ENCODE results near the gene EXD1. TPM values are rescaled to one million over a fixed set of nuclear protein-coding genes. Genes with fewer than 3 reads are reported as not detected.
"Not testable (repeated sequence)": the region's sequence is repeated elsewhere in the genome, so short reads cannot be mapped to it uniquely, and the experiment has no call there.

The EXD1 gene
- polyA plus RNA-seq, 1 donor from 2014 or later: not detected

GRCh38 chr15:41139619-41140018 is 90.9 kb downstream of the EXD1 start:
- Histone ChIP-seq H3K4me3 (ENCODE audit: low read length) (no peak overlapping the region), H3K27me3 (ENCODE audit: insufficient read depth, low read depth, low read length) (no peaks in the 10 kb centered on the region), H3F3A (ENCODE audit: insufficient read depth, low read length, poor library complexity, severe bottlenecking) (no peaks in the 10 kb centered on the region), H4K20me1 (ENCODE audit: insufficient read depth) (no peaks in the 10 kb centered on the region), H2AFZ (ENCODE audit: low read depth, low read length) (no peak overlapping the region), H3K9me2 (ENCODE audit: insufficient read depth, low read length) (no peaks in the 10 kb centered on the region), H3K79me2 (replicated peaks; ENCODE audit: insufficient read depth, low read length) (no peaks in the 10 kb centered on the region), H3K9ac (ENCODE audit: low read length) (no peak overlapping the region), H3K4me2 (ENCODE audit: low read length) (no peak overlapping the region), H3K36me3 (ENCODE audit: insufficient read depth, low read length) (no peaks in the 10 kb centered on the region), H3K27ac (ENCODE audit: low read length) (no peak overlapping the region), H3K9me3 (ENCODE audit: low read length) (no peaks in the 10 kb centered on the region)
- TF ChIP-seq REST (IDR thresholded peaks at IDR 0.05; ENCODE audit: borderline replicate concordance) (no peak), POLR2AphosphoS5 (IDR thresholded peaks at IDR 0.05) (no peak), CTCF (IDR thresholded peaks at IDR 0.05; ENCODE audit: poor library complexity, severe bottlenecking) (no peak), TAF1 (IDR thresholded peaks at IDR 0.05; ENCODE audit: low read depth) (no peak), MXI1 (conservative IDR thresholded peaks at IDR 0.05; ENCODE audit: poor library complexity, severe bottlenecking) (no peak), EP300 (conservative IDR thresholded peaks at IDR 0.05; ENCODE audit: poor library complexity, severe bottlenecking) (no peak), EZH2 (IDR thresholded peaks at IDR 0.05; ENCODE audit: borderline replicate concordance, insufficient read depth, low read length, poor library complexity, severe bottlenecking) (no peak), RAD21 (conservative IDR thresholded peaks at IDR 0.05) (no peak)

- not testable (repeated sequence) for H3K4me3 ChIP-seq (ENCODE audit: low read length); H3K4me2 ChIP-seq (ENCODE audit: low read length); H3K27ac ChIP-seq (ENCODE audit: low read length); H3K79me2 ChIP-seq (replicated peaks; ENCODE audit: insufficient read depth, low read length); H3F3A ChIP-seq (ENCODE audit: insufficient read depth, low read length, poor library complexity, severe bottlenecking); H3K36me3 ChIP-seq (ENCODE audit: insufficient read depth, low read length); H3K27me3 ChIP-seq (ENCODE audit: insufficient read depth, low read depth, low read length); H3K9me3 ChIP-seq (ENCODE audit: low read length); H3K9ac ChIP-seq (ENCODE audit: low read length); H3K9me2 ChIP-seq (ENCODE audit: insufficient read depth, low read length); H2AFZ ChIP-seq (ENCODE audit: low read depth, low read length); H4K20me1 ChIP-seq (ENCODE audit: insufficient read depth)
These were observed 91.4 kb downstream of the EXD1 start for GRCh38 chr15:41139112-41139511.

GRCh38 chr15:41135580-41135979 is 95.0 kb downstream of the EXD1 start:
- not testable (repeated sequence) for H4K20me1 ChIP-seq (ENCODE audit: insufficient read depth); H3K4me3 ChIP-seq (ENCODE audit: low read length); H3K36me3 ChIP-seq (ENCODE audit: insufficient read depth, low read length); H3K9me3 ChIP-seq (ENCODE audit: low read length); H3K79me2 ChIP-seq (replicated peaks; ENCODE audit: insufficient read depth, low read length); H3K27ac ChIP-seq (ENCODE audit: low read length); H3K9me2 ChIP-seq (ENCODE audit: insufficient read depth, low read length); H3K4me2 ChIP-seq (ENCODE audit: low read length); H3K27me3 ChIP-seq (ENCODE audit: insufficient read depth, low read depth, low read length); H3F3A ChIP-seq (ENCODE audit: insufficient read depth, low read length, poor library complexity, severe bottlenecking); H3K9ac ChIP-seq (ENCODE audit: low read length); H2AFZ ChIP-seq (ENCODE audit: low read depth, low read length)
